ENCODE data around the gene PRICKLE1.

- no peak for TF ChIP-seq POLR2A (IDR thresholded peaks at IDR 0.05)
- TF ChIP-seq CTCF (IDR thresholded peaks at IDR 0.05): no peak
Measured at GRCh38 chr12:42586268-42586667, 3.3 kb downstream of the PRICKLE1 start.
